Astrocyte (in vitro differentiated cells and primary cell): ENCODE measurements around the gene ZNF189. TPM values are rescaled to one million over a fixed set of nuclear protein-coding genes. Genes with fewer than 3 reads are reported as not detected.

ENCODE experiments used
- DNase-seq: peaks from one replicate; pipeline ENCODE4 v3.0.0-alpha.2; 2010; ENCODE audit warnings: low read depth
- FAIRE-seq: peaks from 2 replicates; lab custom pipeline; 2011; peaks lifted over from hg19 to GRCh38; lab: Jason Lieb, UNC
- H2AFZ ChIP-seq: 2 replicates; pipeline ENCODE4 v1.6.0; 2012; ENCODE audit warnings: low read depth, low read length, inconsistent platforms
- H3K27ac ChIP-seq: 2 replicates; pipeline ENCODE4 v1.5.1; 2011; ENCODE audit warnings: low read depth, low read length, inconsistent platforms
- H3K27me3 ChIP-seq: 2 replicates; pipeline ENCODE4 v1.6.0; 2011; ENCODE audit warnings: low read length, inconsistent platforms; ENCODE audit not compliant: insufficient read depth
- H3K36me3 ChIP-seq: 2 replicates; pipeline ENCODE4 v1.5.1; 2011; ENCODE audit warnings: low read length, inconsistent platforms; ENCODE audit not compliant: insufficient read depth
- H3K4me1 ChIP-seq: 2 replicates; pipeline ENCODE4 v1.5.1; 2011; ENCODE audit warnings: low read length, inconsistent platforms; ENCODE audit not compliant: insufficient read depth
- H3K4me2 ChIP-seq: 2 replicates; pipeline ENCODE4 v1.6.0; 2012; ENCODE audit warnings: low read length, inconsistent platforms
- H3K4me3 ChIP-seq: 2 replicates; pipeline ENCODE4 v1.5.1; 2011; ENCODE audit warnings: low read depth, mild to moderate bottlenecking, low read length, inconsistent platforms; ENCODE audit not compliant: insufficient read depth
- H3K79me2 ChIP-seq: 2 replicates; pipeline ENCODE4 v1.6.0; 2012; ENCODE audit warnings: mild to moderate bottlenecking, low read length, inconsistent platforms; ENCODE audit not compliant: insufficient read depth
- H3K9ac ChIP-seq: 2 replicates; pipeline ENCODE4 v1.6.0; 2012; ENCODE audit warnings: mild to moderate bottlenecking, low read length, inconsistent platforms
- H3K9me3 ChIP-seq: 2 replicates; pipeline ENCODE4 v1.5.1; 2012; ENCODE audit warnings: low read depth, mild to moderate bottlenecking, low read length, inconsistent platforms; ENCODE audit not compliant: insufficient read depth
- H4K20me1 ChIP-seq: 2 replicates; pipeline ENCODE4 v1.6.0; 2012; ENCODE audit warnings: low read length, inconsistent platforms; ENCODE audit not compliant: insufficient read depth
- H3K27ac Mint-ChIP-seq: one replicate; pipeline ENCODE4 v1.8.0; 2021; ENCODE audit warnings: mild to moderate bottlenecking, mixed read lengths; ENCODE audit not compliant: unreplicated experiment
- H3K27me3 Mint-ChIP-seq: one replicate; pipeline ENCODE4 v1.8.0; 2021; ENCODE audit warnings: low read depth, mixed read lengths; ENCODE audit not compliant: unreplicated experiment
- H3K36me3 Mint-ChIP-seq: one replicate; pipeline ENCODE4 v1.8.0; 2021; ENCODE audit warnings: low read depth, mixed read lengths; ENCODE audit not compliant: unreplicated experiment
- H3K4me1 Mint-ChIP-seq: one replicate; pipeline ENCODE4 v1.8.0; 2021; ENCODE audit warnings: low read depth, mixed read lengths; ENCODE audit not compliant: unreplicated experiment
- H3K4me3 Mint-ChIP-seq: one replicate; pipeline ENCODE4 v1.8.0; 2021; ENCODE audit warnings: mild to moderate bottlenecking, moderate library complexity, mixed read lengths; ENCODE audit not compliant: unreplicated experiment
- H3K9me3 Mint-ChIP-seq: one replicate; pipeline ENCODE4 v1.8.0; 2021; ENCODE audit warnings: mild to moderate bottlenecking, mixed read lengths; ENCODE audit not compliant: unreplicated experiment
- CTCF ChIP-seq: IDR thresholded peaks from 2 replicates; pipeline ENCODE4 v1.5.1; 2011; ENCODE audit warnings: low read depth, mild to moderate bottlenecking, inconsistent platforms, low read length, moderate library complexity; ENCODE audit not compliant: insufficient read depth
- EZH2 ChIP-seq: IDR thresholded peaks from 2 replicates; pipeline ENCODE4 v1.6.1; 2012; ENCODE audit warnings: mild to moderate bottlenecking, low read length, inconsistent platforms; ENCODE audit not compliant: insufficient read depth
- total RNA-seq: library from RNA; stranded (reverse); gene quantifications from 2 replicates; pipeline ENCODE4 v1.2.1, GENCODE V29; 2021

ZNF189 gene
- total RNA-seq, 1 donor from 2014 or later, result 16.8 TPM

- no peak overlapping the region for H3K4me3 Mint-ChIP-seq
- H3K27ac ChIP-seq, result no peak overlapping the region
- H3K36me3 ChIP-seq, result no peaks in the 10 kb centered on the region
- peaks cover 15% of the 10 kb centered on the region for H3K4me1 Mint-ChIP-seq
- no peaks in the 10 kb centered on the region for H3K27me3 Mint-ChIP-seq
- H3K79me2 ChIP-seq, result no peaks in the 10 kb centered on the region
- H3K4me3 ChIP-seq, result no peak overlapping the region
- H3K27ac Mint-ChIP-seq, result no peak overlapping the region
- DNase-seq (no peak), FAIRE-seq (no peak)
- H3K36me3 Mint-ChIP-seq, result peaks cover 5% of the 10 kb centered on the region
- no peak for TF ChIP-seq CTCF
- TF ChIP-seq EZH2, result no peak
- peaks cover 6% of the 10 kb centered on the region for H3K9me3 Mint-ChIP-seq
- no peaks in the 10 kb centered on the region for H3K4me1 ChIP-seq
- no peak overlapping the region for H2AFZ ChIP-seq
- H3K9me3 ChIP-seq, result no peaks in the 10 kb centered on the region
- no peak overlapping the region for H3K4me2 ChIP-seq
- no peak overlapping the region for H3K9ac ChIP-seq
- no peaks in the 10 kb centered on the region for H4K20me1 ChIP-seq
- H3K27me3 ChIP-seq, result no peaks in the 10 kb centered on the region
Measured at GRCh38 chr9:101356619-101357018, 42.0 kb upstream of the ZNF189 start.

GRCh38 chr9:101359679-101360078 is 39.0 kb upstream of the ZNF189 start:
- no peak for FAIRE-seq
- no peak overlapping the region for H3K27ac ChIP-seq
- no peak overlapping the region for H3K27ac Mint-ChIP-seq
- DNase-seq, result no peak
- no peaks in the 10 kb centered on the region for H3K27me3 Mint-ChIP-seq
- no peak overlapping the region for H3K4me2 ChIP-seq
- H3K4me3 Mint-ChIP-seq, result no peak overlapping the region
- TF ChIP-seq EZH2 (no peak), CTCF (no peak)
- H3K9me3 Mint-ChIP-seq, result peaks cover 6% of the 10 kb centered on the region
- H3K9ac ChIP-seq, result no peak overlapping the region
- no peaks in the 10 kb centered on the region for H3K9me3 ChIP-seq
- no peak overlapping the region for H3K4me3 ChIP-seq
- H3K4me1 ChIP-seq, result no peaks in the 10 kb centered on the region
- peaks cover 12% of the 10 kb centered on the region for H3K4me1 Mint-ChIP-seq
- H2AFZ ChIP-seq, result no peak overlapping the region
- H3K27me3 ChIP-seq, result no peaks in the 10 kb centered on the region
- no peaks in the 10 kb centered on the region for H3K36me3 ChIP-seq
- H4K20me1 ChIP-seq, result no peaks in the 10 kb centered on the region
- H3K36me3 Mint-ChIP-seq, result peaks cover 7% of the 10 kb centered on the region
- H3K79me2 ChIP-seq, result no peaks in the 10 kb centered on the region

- Histone ChIP-seq H3K27me3 (no peaks in the 10 kb centered on the region), H2AFZ (no peak overlapping the region), H3K27ac (no peak overlapping the region), H3K4me2 (no peak overlapping the region), H3K79me2 (no peaks in the 10 kb centered on the region), H3K9me3 (no peaks in the 10 kb centered on the region), H4K20me1 (no peaks in the 10 kb centered on the region), H3K9ac (no peak overlapping the region), H3K4me3 (no peak overlapping the region), H3K36me3 (no peaks in the 10 kb centered on the region), H3K4me1 (no peaks in the 10 kb centered on the region)
- H3K27ac Mint-ChIP-seq, result no peak overlapping the region
- no peak overlapping the region for H3K4me3 Mint-ChIP-seq
- peaks cover 6% of the 10 kb centered on the region for H3K9me3 Mint-ChIP-seq
- peaks cover 10% of the 10 kb centered on the region for H3K4me1 Mint-ChIP-seq
- no peak for FAIRE-seq
- peaks cover 7% of the 10 kb centered on the region for H3K36me3 Mint-ChIP-seq
- no peak for TF ChIP-seq CTCF
- no peak for TF ChIP-seq EZH2
- DNase-seq, result no peak
- no peaks in the 10 kb centered on the region for H3K27me3 Mint-ChIP-seq
Measured at GRCh38 chr9:101360647-101361046, 38.0 kb upstream of the ZNF189 start.
